ENCODE data around the gene PSMD9.
A peak's percentile ranks its signal among the peaks of the same experiment; 100 is the strongest.

PSMD9 gene

GRCh38 chr12:121953117-121953692 is 64.6 kb downstream of the PSMD9 start:
- Histone ChIP-seq H3K9ac (ENCODE audit: low read depth, low read length) (no peak overlapping the region), H3K9me3 (ENCODE audit: insufficient read depth, low read length, severe bottlenecking) (no peaks in the 10 kb centered on the region), H3K36me3 (ENCODE audit: insufficient read depth, low read length) (no peaks in the 10 kb centered on the region), H3K27ac (ENCODE audit: low read length) (no peak overlapping the region), H3K79me2 (ENCODE audit: insufficient read depth, low read length) (no peaks in the 10 kb centered on the region), H3K4me1 (ENCODE audit: insufficient read depth, low read length) (no peaks in the 10 kb centered on the region), H3K27me3 (ENCODE audit: insufficient read depth, low read length, poor library complexity) (no peaks in the 10 kb centered on the region), H3K4me2 (ENCODE audit: insufficient read depth, low read length) (no peak overlapping the region), H3K4me3 (ENCODE audit: low read depth in 1 of 2, low read length in 2 of 2) (no peak overlapping the region), H4K20me1 (ENCODE audit: insufficient read depth, low read length) (no peaks in the 10 kb centered on the region), H2AFZ (ENCODE audit: low read depth, low read length) (no peak overlapping the region)
- ATAC-seq (ENCODE audit: insufficient read depth, low read depth) (no peak), DNase-seq (no peak)
- TF ChIP-seq, protein P1, sequence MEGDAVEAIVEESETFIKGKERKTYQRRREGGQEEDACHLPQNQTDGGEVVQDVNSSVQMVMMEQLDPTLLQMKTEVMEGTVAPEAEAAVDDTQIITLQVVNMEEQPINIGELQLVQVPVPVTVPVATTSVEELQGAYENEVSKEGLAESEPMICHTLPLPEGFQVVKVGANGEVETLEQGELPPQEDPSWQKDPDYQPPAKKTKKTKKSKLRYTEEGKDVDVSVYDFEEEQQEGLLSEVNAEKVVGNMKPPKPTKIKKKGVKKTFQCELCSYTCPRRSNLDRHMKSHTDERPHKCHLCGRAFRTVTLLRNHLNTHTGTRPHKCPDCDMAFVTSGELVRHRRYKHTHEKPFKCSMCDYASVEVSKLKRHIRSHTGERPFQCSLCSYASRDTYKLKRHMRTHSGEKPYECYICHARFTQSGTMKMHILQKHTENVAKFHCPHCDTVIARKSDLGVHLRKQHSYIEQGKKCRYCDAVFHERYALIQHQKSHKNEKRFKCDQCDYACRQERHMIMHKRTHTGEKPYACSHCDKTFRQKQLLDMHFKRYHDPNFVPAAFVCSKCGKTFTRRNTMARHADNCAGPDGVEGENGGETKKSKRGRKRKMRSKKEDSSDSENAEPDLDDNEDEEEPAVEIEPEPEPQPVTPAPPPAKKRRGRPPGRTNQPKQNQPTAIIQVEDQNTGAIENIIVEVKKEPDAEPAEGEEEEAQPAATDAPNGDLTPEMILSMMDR (IDR thresholded peaks at IDR 0.05; ENCODE audit: borderline replicate concordance, extremely low read depth, low read length, poor library complexity, severe bottlenecking): no peak
- TF ChIP-seq EZH2 (IDR thresholded peaks at IDR 0.05; ENCODE audit: borderline replicate concordance, low read depth, low read length, severe bottlenecking): no peak

DNA sequence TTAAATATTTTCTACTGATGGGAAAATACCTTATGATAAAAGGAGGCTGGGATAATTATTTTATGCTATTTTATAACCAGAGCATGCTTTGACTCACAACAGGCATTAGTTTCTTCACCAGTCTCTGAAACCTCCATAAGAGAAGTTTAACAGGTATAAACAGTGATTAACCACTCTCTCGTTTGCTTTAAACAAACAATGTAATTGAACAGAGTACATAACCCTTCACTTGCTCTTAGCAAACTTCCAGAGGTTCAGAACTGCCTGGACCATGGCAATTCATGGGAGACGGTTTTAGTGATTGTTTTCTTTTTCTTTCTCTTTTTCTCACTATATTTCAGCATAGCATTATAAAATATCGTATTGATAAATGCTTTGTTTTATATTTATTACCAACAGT is 65.1 kb downstream of the PSMD9 start:
- Histone ChIP-seq H3K9me3 (ENCODE audit: insufficient read depth, low read length, severe bottlenecking) (no peaks in the 10 kb centered on the region), H3K4me3 (ENCODE audit: low read depth in 1 of 2, low read length in 2 of 2) (no peak overlapping the region), H3K4me2 (ENCODE audit: insufficient read depth, low read length) (no peak overlapping the region), H3K27me3 (ENCODE audit: insufficient read depth, low read length, poor library complexity) (no peaks in the 10 kb centered on the region), H2AFZ (ENCODE audit: low read depth, low read length) (no peak overlapping the region), H3K4me1 (ENCODE audit: insufficient read depth, low read length) (no peaks in the 10 kb centered on the region), H4K20me1 (ENCODE audit: insufficient read depth, low read length) (no peaks in the 10 kb centered on the region), H3K9ac (ENCODE audit: low read depth, low read length) (no peak overlapping the region), H3K27ac (ENCODE audit: low read length) (no peak overlapping the region), H3K36me3 (ENCODE audit: insufficient read depth, low read length) (no peaks in the 10 kb centered on the region), H3K79me2 (ENCODE audit: insufficient read depth, low read length) (no peaks in the 10 kb centered on the region)
- DNase-seq (no peak), ATAC-seq (ENCODE audit: insufficient read depth, low read depth) (no peak)
- TF ChIP-seq, protein P1 (IDR thresholded peaks at IDR 0.05; ENCODE audit: borderline replicate concordance, extremely low read depth, low read length, poor library complexity, severe bottlenecking): no peak
- no peak for TF ChIP-seq EZH2 (IDR thresholded peaks at IDR 0.05; ENCODE audit: borderline replicate concordance, low read depth, low read length, severe bottlenecking)

- no peak overlapping the region for H2AFZ ChIP-seq (ENCODE audit: low read depth, low read length)
- TF ChIP-seq, protein P1 (IDR thresholded peaks at IDR 0.05; ENCODE audit: borderline replicate concordance, extremely low read depth, low read length, poor library complexity, severe bottlenecking): peak; percentile 43
- no peak for TF ChIP-seq EZH2 (IDR thresholded peaks at IDR 0.05; ENCODE audit: borderline replicate concordance, low read depth, low read length, severe bottlenecking)
- no peaks in the 10 kb centered on the region for H3K79me2 ChIP-seq (ENCODE audit: insufficient read depth, low read length)
- no peaks in the 10 kb centered on the region for H3K9me3 ChIP-seq (ENCODE audit: insufficient read depth, low read length, severe bottlenecking)
- no peak overlapping the region for H3K9ac ChIP-seq (ENCODE audit: low read depth, low read length)
- no peak overlapping the region for H3K4me3 ChIP-seq (ENCODE audit: low read depth in 1 of 2, low read length in 2 of 2)
- DNase-seq: no peak
- no peaks in the 10 kb centered on the region for H3K27me3 ChIP-seq (ENCODE audit: insufficient read depth, low read length, poor library complexity)
- H3K36me3 ChIP-seq (ENCODE audit: insufficient read depth, low read length): no peaks in the 10 kb centered on the region
- H3K27ac ChIP-seq (ENCODE audit: low read length): no peak overlapping the region
- H4K20me1 ChIP-seq (ENCODE audit: insufficient read depth, low read length): no peaks in the 10 kb centered on the region
- H3K4me1 ChIP-seq (ENCODE audit: insufficient read depth, low read length): no peaks in the 10 kb centered on the region
- no peak for ATAC-seq (ENCODE audit: insufficient read depth, low read depth)
- no peak overlapping the region for H3K4me2 ChIP-seq (ENCODE audit: insufficient read depth, low read length)
Measured at GRCh38 chr12:121955258-121956237, 67.0 kb downstream of the PSMD9 start.
